Activated CD8-positive, alpha-beta memory T cell treated with anti-CD3 and anti-CD28 coated beads, Interleukin-2, amount 50 U/mL, for 24 hours (primary cell): ENCODE data around the gene BCOR.

Experiments
- DNase-seq: peaks from one replicate; pipeline ENCODE4 v3.0.0-alpha.2; 2020; ENCODE audit errors: extremely low read depth

BCOR gene

GRCh38 chrX:40098264-40099054, 701 bp upstream of the BCOR start:
- DNase-seq: no peak

GRCh38 chrX:40097141-40097503, 636 bp downstream of the BCOR start:
- no peak for DNase-seq

- DNase-seq: no peak
Observed at GRCh38 chrX:40096395-40097091, 1.2 kb downstream of the BCOR start.

- DNase-seq: no peak
Observed at GRCh38 chrX:40095583-40096394, 2.0 kb downstream of the BCOR start.

GRCh38 chrX:40094900-40095582, 2.7 kb downstream of the BCOR start:
- no peak for DNase-seq

- no peak for DNase-seq
Observed at GRCh38 chrX:40094041-40094899, 3.5 kb downstream of the BCOR start.

- DNase-seq: no peak
Observed at GRCh38 chrX:40093586-40093985, 4.2 kb downstream of the BCOR start.

GRCh38 chrX:40092808-40093435, 4.8 kb downstream of the BCOR start:
- DNase-seq: no peak

GRCh38 chrX:40091691-40092421, 5.9 kb downstream of the BCOR start:
- DNase-seq: no peak

GRCh38 chrX:40090961-40091360, 6.8 kb downstream of the BCOR start:
- no peak for DNase-seq

- no peak for DNase-seq
Observed at GRCh38 chrX:40090050-40090804, 7.5 kb downstream of the BCOR start.

GRCh38 chrX:40088803-40089540, 8.8 kb downstream of the BCOR start:
- DNase-seq: no peak

GRCh38 chrX:40088299-40088625, 9.5 kb downstream of the BCOR start:
- no peak for DNase-seq

- no peak for DNase-seq
Observed at GRCh38 chrX:40087425-40088298, 10.1 kb downstream of the BCOR start.

GRCh38 chrX:40086569-40087335, 11.0 kb downstream of the BCOR start:
- DNase-seq: no peak

GRCh38 chrX:40085714-40086113, 12.0 kb downstream of the BCOR start:
- no peak for DNase-seq

- DNase-seq: no peak
Observed at GRCh38 chrX:40085102-40085551, 12.6 kb downstream of the BCOR start.
